GM19351 (cell line): ENCODE measurements around the gene COL23A1.
"Not testable (repeated sequence)": the region's sequence is repeated elsewhere in the genome, so short reads cannot be mapped to it uniquely, and the experiment has no call there.

Experiments
- ATAC-seq: cut with Tn5 transposase; IDR thresholded peaks from one replicate; pipeline ENCODE4 v1.9.1; 2021; ENCODE audit warnings: mild to moderate bottlenecking, moderate library complexity; ENCODE audit not compliant: unreplicated experiment

Gene COL23A1

GRCh38 chr5:178383919-178384815, 206.0 kb downstream of the COL23A1 start:
- no peak for ATAC-seq

GRCh38 chr5:178383301-178383918, 206.8 kb downstream of the COL23A1 start:
- ATAC-seq, result no peak

- no peak for ATAC-seq
Observed at GRCh38 chr5:178382754-178383164, 207.4 kb downstream of the COL23A1 start.

- ATAC-seq, result no peak
Observed at GRCh38 chr5:178381921-178382695, 208.1 kb downstream of the COL23A1 start.

- ATAC-seq, result no peak
Observed at GRCh38 chr5:178381206-178381605, 209.0 kb downstream of the COL23A1 start.

GRCh38 chr5:178380541-178381074, 209.6 kb downstream of the COL23A1 start:
- no peak for ATAC-seq

- ATAC-seq, result no peak
Observed at GRCh38 chr5:178380086-178380485, 210.1 kb downstream of the COL23A1 start.

GRCh38 chr5:178378527-178379484, 211.4 kb downstream of the COL23A1 start:
- ATAC-seq, result no peak

GRCh38 chr5:178377583-178378270, 212.5 kb downstream of the COL23A1 start:
- no peak for ATAC-seq

GRCh38 chr5:178376921-178377582, 213.1 kb downstream of the COL23A1 start:
- ATAC-seq, result no peak

GRCh38 chr5:178375348-178375747, 214.8 kb downstream of the COL23A1 start:
- ATAC-seq, result no peak

- no peak for ATAC-seq
Observed at GRCh38 chr5:178373711-178374110, 216.5 kb downstream of the COL23A1 start.

GRCh38 chr5:178372142-178372571, 218.0 kb downstream of the COL23A1 start:
- ATAC-seq, result no peak

GRCh38 chr5:178371362-178372111, 218.7 kb downstream of the COL23A1 start:
- no peak for ATAC-seq

- no peak for ATAC-seq
Observed at GRCh38 chr5:178370102-178370501, 220.1 kb downstream of the COL23A1 start.

GRCh38 chr5:178369469-178369868, 220.7 kb downstream of the COL23A1 start:
- ATAC-seq, result not testable (repeated sequence)

- no peak for ATAC-seq
Observed at GRCh38 chr5:178368716-178369300, 221.4 kb downstream of the COL23A1 start.

GRCh38 chr5:178368274-178368673, 221.9 kb downstream of the COL23A1 start:
- ATAC-seq, result no peak
